Erythroblast (primary cell): ENCODE results near the gene OLA1.
A peak's percentile ranks its signal among the peaks of the same experiment; 100 is the strongest.

Experiments used
- DNase-seq, 2 experiments: peaks; one replicate each; lab custom pipeline; 2025; lab: John Stamatoyannopoulos, UW
- GATA1 ChIP-seq: IDR thresholded peaks from 2 replicates; pipeline ENCODE4 v1.6.1; 2011; ENCODE audit warnings: low read depth, mild to moderate bottlenecking, control low read depth, low read length, moderate library complexity
- POLR2A ChIP-seq: IDR thresholded peaks from 2 replicates; pipeline ENCODE4 v1.6.1; 2011; ENCODE audit warnings: mild to moderate bottlenecking, low read length

The OLA1 gene

GRCh38 chr2:174106736-174107135 lies 141.6 kb downstream of the OLA1 start:
- no peak for DNase-seq
- TF ChIP-seq POLR2A (no peak), GATA1 (no peak)

GRCh38 chr2:174094542-174094941 lies 153.8 kb downstream of the OLA1 start:
- DNase-seq = no peak
- TF ChIP-seq POLR2A (no peak), GATA1 (no peak)

- DNase-seq = no peak
- TF ChIP-seq POLR2A (no peak), GATA1 (no peak)
Measured at GRCh38 chr2:174090476-174090875, 157.9 kb downstream of the OLA1 start.

GRCh38 chr2:174088706-174089460 lies 159.4 kb downstream of the OLA1 start:
- no peak for TF ChIP-seq POLR2A
- no peak for TF ChIP-seq GATA1
- no peak for DNase-seq

- DNase-seq = no peak
- TF ChIP-seq POLR2A (no peak), GATA1 (no peak)
Measured at GRCh38 chr2:174086708-174087107, 161.6 kb downstream of the OLA1 start.

- no peak for DNase-seq
- TF ChIP-seq POLR2A = no peak
- no peak for TF ChIP-seq GATA1
Measured at GRCh38 chr2:174085781-174086180, 162.6 kb downstream of the OLA1 start.

- DNase-seq = no peak
Measured at GRCh38 chr2:174083843-174084458, 164.4 kb downstream of the OLA1 start.

GRCh38 chr2:174080672-174081121 lies 167.6 kb downstream of the OLA1 start:
- TF ChIP-seq GATA1 (no peak), POLR2A (no peak)
- peak in 1 of 2 experiments; percentile 19 for DNase-seq

More at GRCh38 chr2:174083843-174084458, 164.4 kb downstream of the OLA1 start:
- TF ChIP-seq GATA1 = no peak

GRCh38 chr2:174078275-174078674 lies 170.1 kb downstream of the OLA1 start:
- peak; percentile 6 to 16 for DNase-seq
- TF ChIP-seq POLR2A = no peak
- no peak for TF ChIP-seq GATA1

- TF ChIP-seq GATA1 (no peak), POLR2A (no peak)
- no peak for DNase-seq
Measured at GRCh38 chr2:174076975-174077374, 171.4 kb downstream of the OLA1 start.

- TF ChIP-seq POLR2A (no peak), GATA1 (no peak)
- peak; percentile 5 to 38 for DNase-seq
Measured at GRCh38 chr2:174076040-174076439, 172.3 kb downstream of the OLA1 start.

- DNase-seq = peak; percentile 85 to 93
- no peak for TF ChIP-seq GATA1
- TF ChIP-seq POLR2A = no peak
Measured at GRCh38 chr2:174074831-174075230, 173.5 kb downstream of the OLA1 start.

- no peak for TF ChIP-seq GATA1
- no peak for TF ChIP-seq POLR2A
- no peak for DNase-seq
Measured at GRCh38 chr2:174072857-174073256, 175.5 kb downstream of the OLA1 start.

- TF ChIP-seq GATA1 (no peak), POLR2A (no peak)
- peak in 1 of 2 experiments; percentile 7 for DNase-seq
Measured at GRCh38 chr2:174072069-174072468, 176.3 kb downstream of the OLA1 start.
